WTC11 (cell line): ENCODE data around the gene SRRM2. TPM values are rescaled to one million over a fixed set of nuclear protein-coding genes. Genes with fewer than 3 reads are reported as not detected.

ENCODE experiments used
- ATAC-seq: fragments of 200-7000 bp; cut with Tn5 transposase; 2 replicates; pipeline ENCODE4 v1.10.0; 2021; ENCODE audit warnings: mild to moderate bottlenecking, moderate library complexity
- CTCF ChIA-PET: fragments of 300-600 bp; sonication (Branson Sonifier 250); formaldehyde crosslinking; loops from one replicate; lab custom pipeline; 2021; ENCODE audit warnings: antibody characterized with exemption; lab: Charles Lee
- POLR2A ChIA-PET: fragments of 350-600 bp; sonication (Branson Sonifier 250); formaldehyde crosslinking; loops from one replicate; lab custom pipeline; 2021; ENCODE audit warnings: antibody characterized with exemption; lab: Charles Lee
- DNase-seq: peaks from one replicate; pipeline ENCODE4 v3.0.0; 2021; ENCODE audit warnings: low spot score
- H3K27ac Mint-ChIP-seq: 2 replicates; pipeline ENCODE4 v1.8.0; 2021; ENCODE audit warnings: mixed read lengths
- H3K27me3 Mint-ChIP-seq: 2 replicates; pipeline ENCODE4 v1.8.0; 2021; ENCODE audit warnings: low read depth, mild to moderate bottlenecking, moderate library complexity, mixed read lengths
- H3K36me3 Mint-ChIP-seq: 2 replicates; pipeline ENCODE4 v1.8.0; 2021; ENCODE audit warnings: mixed read lengths
- H3K4me1 Mint-ChIP-seq: 2 replicates; pipeline ENCODE4 v1.8.0; 2022; ENCODE audit warnings: mixed read lengths
- H3K4me3 Mint-ChIP-seq: 2 replicates; pipeline ENCODE4 v1.8.0; 2021; ENCODE audit warnings: mild to moderate bottlenecking, moderate library complexity, mixed read lengths
- H3K9me3 Mint-ChIP-seq: 2 replicates; pipeline ENCODE4 v1.8.0; 2021; ENCODE audit warnings: mixed read lengths
- ESRRA ChIP-seq: sonication (generic); formaldehyde crosslinking; IDR thresholded peaks from 2 replicates; pipeline ENCODE4 v1.8.1; 2022; ENCODE audit warnings: mild to moderate bottlenecking, missing genetic modification reagents, borderline replicate concordance
- GABPB1 ChIP-seq: sonication (generic); formaldehyde crosslinking; IDR thresholded peaks from 2 replicates; pipeline ENCODE4 v1.8.1; 2023; ENCODE audit warnings: mild to moderate bottlenecking, missing genetic modification reagents
- GRHL2 ChIP-seq: fragments of 250-450 bp; sonication (Bioruptor Pico); IDR thresholded peaks from 2 replicates; pipeline ENCODE4 v1.8.0; 2022; ENCODE audit warnings: mild to moderate bottlenecking, moderate library complexity; ENCODE audit not compliant: insufficient replicate concordance, severe bottlenecking
- NFYB ChIP-seq: sonication (generic); formaldehyde crosslinking; conservative IDR thresholded peaks from 2 replicates; pipeline ENCODE4 v1.8.0; 2022; ENCODE audit warnings: low read depth, missing genetic modification reagents
- SOX15 ChIP-seq: fragments of 250-450 bp; sonication (Bioruptor Pico); IDR thresholded peaks from 2 replicates; pipeline ENCODE4 v1.9.0; 2021; ENCODE audit warnings: mild to moderate bottlenecking
- ZNF416 ChIP-seq: fragments of 250-450 bp; sonication (Bioruptor Pico); IDR thresholded peaks from 2 replicates; pipeline ENCODE4 v1.9.0; 2021; ENCODE audit warnings: mild to moderate bottlenecking, inconsistent platforms
- ZNF423 ChIP-seq: fragments of 250-450 bp; sonication (Bioruptor Pico); IDR thresholded peaks from 2 replicates; pipeline ENCODE4 v2.1.2; 2022; ENCODE audit warnings: mild to moderate bottlenecking, moderate library complexity
- total RNA-seq: library from RNA; stranded (reverse); gene quantifications from 3 replicates; pipeline ENCODE4 v1.2.3, GENCODE V29; 2021
- TF ChIP-seq, protein P1 (sequence below): sonication (generic); formaldehyde crosslinking; IDR thresholded peaks from 2 replicates; pipeline ENCODE4 v1.8.1; 2023; ENCODE audit warnings: mild to moderate bottlenecking, missing genetic modification reagents, borderline replicate concordance
- TF ChIP-seq, protein P2 (sequence below): sonication (generic); formaldehyde crosslinking; IDR thresholded peaks from 2 replicates; pipeline ENCODE4 v1.8.1; 2023; ENCODE audit warnings: mild to moderate bottlenecking, missing genetic modification reagents
- TF ChIP-seq, protein P3 (sequence below): sonication (generic); formaldehyde crosslinking; IDR thresholded peaks from 2 replicates; pipeline ENCODE4 v1.8.1; 2023; ENCODE audit warnings: mild to moderate bottlenecking, moderate library complexity, missing genetic modification reagents
- TF ChIP-seq, protein P4 (sequence below): fragments of 250-450 bp; sonication (Bioruptor Pico); conservative IDR thresholded peaks from 2 replicates; pipeline ENCODE4 v1.9.0; 2021; ENCODE audit warnings: mild to moderate bottlenecking

SRRM2 gene
- total RNA-seq, 1 experiment from 2014 or later, result 823 TPM

DNA sequence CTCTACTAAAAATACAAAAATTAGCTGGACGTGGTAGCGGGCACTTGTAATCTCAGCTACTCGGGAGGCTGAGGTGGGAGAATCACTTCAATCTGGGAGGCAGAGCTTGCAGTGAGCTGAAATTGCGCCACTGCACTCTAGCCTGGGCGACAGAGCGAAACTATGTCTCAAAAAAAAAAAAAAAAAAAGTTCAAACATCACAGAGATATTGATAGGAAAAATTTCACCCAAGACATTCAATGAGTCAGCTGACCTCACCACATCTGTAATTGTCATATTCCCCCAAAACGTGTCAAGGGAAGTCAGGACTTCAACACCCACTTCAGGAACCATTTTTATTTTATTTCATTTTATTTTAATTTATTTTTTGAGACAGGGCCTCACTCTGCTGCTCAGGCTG is 24.4 kb upstream of the SRRM2 start (continued):
- TF ChIP-seq, protein P1, sequence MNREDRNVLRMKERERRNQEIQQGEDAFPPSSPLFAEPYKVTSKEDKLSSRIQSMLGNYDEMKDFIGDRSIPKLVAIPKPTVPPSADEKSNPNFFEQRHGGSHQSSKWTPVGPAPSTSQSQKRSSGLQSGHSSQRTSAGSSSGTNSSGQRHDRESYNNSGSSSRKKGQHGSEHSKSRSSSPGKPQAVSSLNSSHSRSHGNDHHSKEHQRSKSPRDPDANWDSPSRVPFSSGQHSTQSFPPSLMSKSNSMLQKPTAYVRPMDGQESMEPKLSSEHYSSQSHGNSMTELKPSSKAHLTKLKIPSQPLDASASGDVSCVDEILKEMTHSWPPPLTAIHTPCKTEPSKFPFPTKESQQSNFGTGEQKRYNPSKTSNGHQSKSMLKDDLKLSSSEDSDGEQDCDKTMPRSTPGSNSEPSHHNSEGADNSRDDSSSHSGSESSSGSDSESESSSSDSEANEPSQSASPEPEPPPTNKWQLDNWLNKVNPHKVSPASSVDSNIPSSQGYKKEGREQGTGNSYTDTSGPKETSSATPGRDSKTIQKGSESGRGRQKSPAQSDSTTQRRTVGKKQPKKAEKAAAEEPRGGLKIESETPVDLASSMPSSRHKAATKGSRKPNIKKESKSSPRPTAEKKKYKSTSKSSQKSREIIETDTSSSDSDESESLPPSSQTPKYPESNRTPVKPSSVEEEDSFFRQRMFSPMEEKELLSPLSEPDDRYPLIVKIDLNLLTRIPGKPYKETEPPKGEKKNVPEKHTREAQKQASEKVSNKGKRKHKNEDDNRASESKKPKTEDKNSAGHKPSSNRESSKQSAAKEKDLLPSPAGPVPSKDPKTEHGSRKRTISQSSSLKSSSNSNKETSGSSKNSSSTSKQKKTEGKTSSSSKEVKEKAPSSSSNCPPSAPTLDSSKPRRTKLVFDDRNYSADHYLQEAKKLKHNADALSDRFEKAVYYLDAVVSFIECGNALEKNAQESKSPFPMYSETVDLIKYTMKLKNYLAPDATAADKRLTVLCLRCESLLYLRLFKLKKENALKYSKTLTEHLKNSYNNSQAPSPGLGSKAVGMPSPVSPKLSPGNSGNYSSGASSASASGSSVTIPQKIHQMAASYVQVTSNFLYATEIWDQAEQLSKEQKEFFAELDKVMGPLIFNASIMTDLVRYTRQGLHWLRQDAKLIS (CRISPR knock-in tag), result no peak
- TF ChIP-seq, protein P2, sequence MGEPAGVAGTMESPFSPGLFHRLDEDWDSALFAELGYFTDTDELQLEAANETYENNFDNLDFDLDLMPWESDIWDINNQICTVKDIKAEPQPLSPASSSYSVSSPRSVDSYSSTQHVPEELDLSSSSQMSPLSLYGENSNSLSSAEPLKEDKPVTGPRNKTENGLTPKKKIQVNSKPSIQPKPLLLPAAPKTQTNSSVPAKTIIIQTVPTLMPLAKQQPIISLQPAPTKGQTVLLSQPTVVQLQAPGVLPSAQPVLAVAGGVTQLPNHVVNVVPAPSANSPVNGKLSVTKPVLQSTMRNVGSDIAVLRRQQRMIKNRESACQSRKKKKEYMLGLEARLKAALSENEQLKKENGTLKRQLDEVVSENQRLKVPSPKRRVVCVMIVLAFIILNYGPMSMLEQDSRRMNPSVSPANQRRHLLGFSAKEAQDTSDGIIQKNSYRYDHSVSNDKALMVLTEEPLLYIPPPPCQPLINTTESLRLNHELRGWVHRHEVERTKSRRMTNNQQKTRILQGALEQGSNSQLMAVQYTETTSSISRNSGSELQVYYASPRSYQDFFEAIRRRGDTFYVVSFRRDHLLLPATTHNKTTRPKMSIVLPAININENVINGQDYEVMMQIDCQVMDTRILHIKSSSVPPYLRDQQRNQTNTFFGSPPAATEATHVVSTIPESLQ (CRISPR knock-in tag), result no peak

DNA sequence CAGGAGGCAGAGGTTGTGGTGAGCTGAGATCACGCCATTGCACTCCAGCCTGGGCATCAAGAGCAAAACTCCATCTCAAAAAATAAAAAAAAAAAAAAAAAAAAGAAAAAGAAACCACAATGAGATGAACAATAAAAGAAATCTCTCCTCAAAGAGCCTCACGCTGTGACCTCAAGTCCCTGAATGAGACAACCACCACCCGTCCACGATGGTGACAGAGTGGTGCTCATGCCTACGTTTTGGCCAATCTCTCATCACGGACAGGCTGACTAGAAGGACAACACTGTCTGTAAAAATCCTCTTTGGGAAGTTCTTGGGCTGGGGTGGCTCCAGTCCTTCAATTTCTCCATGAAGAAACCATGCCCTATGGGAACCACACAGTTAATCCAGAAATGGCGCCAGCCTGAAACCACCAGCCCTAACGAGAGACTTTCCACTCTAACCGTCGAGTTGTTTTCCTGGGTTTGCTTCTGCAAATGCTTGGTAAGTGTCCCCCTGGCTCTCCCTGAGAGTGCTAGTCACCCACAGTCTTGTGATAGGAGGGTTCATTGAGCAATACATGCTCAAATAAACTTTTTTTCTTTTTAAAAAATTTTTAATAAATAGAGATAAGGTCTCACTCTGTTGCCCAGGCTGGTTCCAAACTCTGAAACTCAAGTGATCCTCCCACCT is 17.5 kb upstream of the SRRM2 start:
- Mint-ChIP-seq H3K27me3 (peaks cover 7% of the 10 kb centered on the region), H3K9me3 (no peaks in the 10 kb centered on the region), H3K36me3 (no peaks in the 10 kb centered on the region), H3K4me3 (no peak overlapping the region), H3K4me1 (no peaks in the 10 kb centered on the region), H3K27ac (no peak overlapping the region)
- no peak for ATAC-seq
- POLR2A ChIA-PET, result interaction anchor here (1.5 kb wide), 1 partner anchor 17 kb away, joined by 3 read pairs; no protein-coding TSS in a partner anchor
- CTCF ChIA-PET, result no interaction called here
- TF ChIP-seq GRHL2 (CRISPR knock-in tag) (no peak), ZNF416 (CRISPR knock-in tag) (no peak), NFYB (no peak), ESRRA (CRISPR knock-in tag) (no peak), ZNF423 (CRISPR knock-in tag) (no peak), GABPB1 (CRISPR knock-in tag) (no peak), SOX15 (CRISPR knock-in tag) (no peak)
- TF ChIP-seq, protein P3, sequence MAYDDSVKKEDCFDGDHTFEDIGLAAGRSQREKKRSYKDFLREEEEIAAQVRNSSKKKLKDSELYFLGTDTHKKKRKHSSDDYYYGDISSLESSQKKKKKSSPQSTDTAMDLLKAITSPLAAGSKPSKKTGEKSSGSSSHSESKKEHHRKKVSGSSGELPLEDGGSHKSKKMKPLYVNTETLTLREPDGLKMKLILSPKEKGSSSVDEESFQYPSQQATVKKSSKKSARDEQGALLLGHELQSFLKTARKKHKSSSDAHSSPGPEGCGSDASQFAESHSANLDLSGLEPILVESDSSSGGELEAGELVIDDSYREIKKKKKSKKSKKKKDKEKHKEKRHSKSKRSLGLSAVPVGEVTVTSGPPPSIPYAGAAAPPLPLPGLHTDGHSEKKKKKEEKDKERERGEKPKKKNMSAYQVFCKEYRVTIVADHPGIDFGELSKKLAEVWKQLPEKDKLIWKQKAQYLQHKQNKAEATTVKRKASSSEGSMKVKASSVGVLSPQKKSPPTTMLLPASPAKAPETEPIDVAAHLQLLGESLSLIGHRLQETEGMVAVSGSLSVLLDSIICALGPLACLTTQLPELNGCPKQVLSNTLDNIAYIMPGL (CRISPR knock-in tag), result no peak
- TF ChIP-seq, protein P4, sequence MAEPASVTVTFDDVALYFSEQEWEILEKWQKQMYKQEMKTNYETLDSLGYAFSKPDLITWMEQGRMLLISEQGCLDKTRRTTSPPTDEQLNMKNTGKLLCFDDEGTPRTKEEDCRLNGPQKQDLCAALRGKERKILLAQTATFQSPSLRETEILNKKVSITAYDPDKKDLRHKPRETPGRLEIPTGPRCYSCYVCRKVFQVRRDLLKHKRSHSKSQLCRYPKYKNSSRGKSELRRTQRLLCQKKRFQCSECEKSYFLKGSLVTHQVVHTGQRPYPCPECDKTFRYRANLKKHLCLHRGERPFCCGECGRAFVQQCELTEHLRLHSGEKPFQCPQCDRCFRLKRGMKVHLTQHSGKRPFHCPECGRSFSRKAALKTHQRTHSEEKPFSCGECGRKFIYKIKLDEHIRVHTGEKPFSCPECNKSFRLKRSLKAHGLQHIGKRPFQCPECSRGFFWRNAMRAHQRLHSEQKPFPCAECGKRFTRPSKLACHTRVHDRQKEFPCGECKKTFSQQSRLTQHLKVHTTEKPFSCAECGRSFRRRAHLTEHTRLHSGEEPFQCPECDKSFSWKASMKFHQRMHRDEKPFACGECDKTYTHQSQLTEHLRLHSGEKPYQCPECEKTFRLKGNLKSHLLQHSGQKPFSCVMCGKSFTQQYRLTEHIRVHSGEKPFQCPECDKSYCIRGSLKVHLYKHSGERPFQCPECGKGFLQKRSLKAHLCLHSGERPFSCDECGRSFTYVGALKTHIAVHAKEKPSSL (CRISPR knock-in tag), result no peak
- TF ChIP-seq, protein P1 (CRISPR knock-in tag), result no peak
- TF ChIP-seq, protein P2 (CRISPR knock-in tag), result no peak
- DNase-seq, result no peak
